NCI-H510A treated with DMSO at 0.1 percent for 48 hours (cell line): Measurements from ENCODE around the gene DNAH6.

Experiments used
- DNase-seq: peaks from one replicate; lab custom pipeline; 2025; lab: John Stamatoyannopoulos, UW

DNAH6 gene

GRCh38 chr2:84631985-84632384, 115.7 kb downstream of the DNAH6 start:
- no peak for DNase-seq

GRCh38 chr2:84636080-84636971, 120.0 kb downstream of the DNAH6 start:
- DNase-seq = no peak

GRCh38 chr2:84639751-84640150, 123.5 kb downstream of the DNAH6 start:
- no peak for DNase-seq

- no peak for DNase-seq
These were observed 124.1 kb downstream of the DNAH6 start for GRCh38 chr2:84640411-84640810.

DNA sequence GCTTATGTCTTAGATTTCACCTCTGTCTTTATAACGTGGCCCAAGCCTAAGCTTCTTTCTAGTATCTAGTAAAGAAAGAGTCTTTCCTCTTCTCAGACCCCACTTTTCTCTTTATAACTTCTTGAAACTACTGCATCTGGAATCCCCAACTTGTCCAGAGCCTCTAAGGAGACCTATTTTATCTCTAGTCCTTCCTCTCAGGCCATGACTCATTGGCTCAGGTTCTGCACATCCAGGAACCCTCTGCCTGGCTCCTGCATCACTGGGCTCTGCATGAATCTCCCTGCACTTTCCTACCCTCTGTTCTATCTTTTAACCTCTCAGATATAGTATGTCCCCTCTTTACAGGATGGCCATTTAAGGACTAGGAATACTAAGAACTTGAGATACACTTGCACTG, 124.7 kb downstream of the DNAH6 start:
- no peak for DNase-seq

DNA sequence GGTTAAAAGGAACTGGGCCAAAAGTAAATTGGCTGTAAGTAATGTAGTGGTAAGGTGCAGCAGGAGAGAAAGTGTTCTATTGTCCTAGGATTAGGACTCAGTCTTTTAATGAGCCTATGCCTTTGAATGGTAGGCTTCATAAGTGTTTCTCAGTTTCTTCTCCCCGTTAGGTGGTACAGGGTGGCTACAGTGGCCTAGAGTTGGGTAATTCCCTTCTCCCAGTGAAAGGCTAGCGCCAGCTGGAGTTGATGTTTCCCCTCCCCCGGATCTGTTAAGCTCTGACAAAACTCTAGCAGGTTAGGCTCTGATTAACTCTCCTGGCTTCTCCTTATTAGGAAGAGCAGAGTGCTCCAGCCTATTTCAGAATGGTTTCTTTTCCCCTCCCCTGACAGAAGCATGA, 127.7 kb downstream of the DNAH6 start:
- no peak for DNase-seq

DNA sequence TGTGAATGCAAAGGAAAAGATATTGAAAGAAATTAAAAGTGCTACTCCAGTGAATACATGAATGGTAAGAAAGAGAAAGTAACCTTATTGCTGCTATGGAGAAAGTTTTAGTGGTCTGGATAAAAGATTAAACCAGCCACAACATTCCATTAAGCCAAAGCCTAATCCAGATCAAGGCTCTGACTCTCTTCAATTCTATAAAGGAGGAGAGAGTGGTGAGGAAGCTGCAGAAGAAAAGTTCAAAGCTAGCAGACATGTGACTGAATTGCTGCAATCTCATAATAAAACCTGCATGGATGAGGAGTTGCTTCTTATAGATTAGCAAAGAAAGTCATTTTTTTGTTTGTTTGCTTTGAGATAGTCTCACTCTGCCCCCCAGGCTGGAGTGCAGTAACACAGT, 130.2 kb downstream of the DNAH6 start:
- no peak for DNase-seq

DNA sequence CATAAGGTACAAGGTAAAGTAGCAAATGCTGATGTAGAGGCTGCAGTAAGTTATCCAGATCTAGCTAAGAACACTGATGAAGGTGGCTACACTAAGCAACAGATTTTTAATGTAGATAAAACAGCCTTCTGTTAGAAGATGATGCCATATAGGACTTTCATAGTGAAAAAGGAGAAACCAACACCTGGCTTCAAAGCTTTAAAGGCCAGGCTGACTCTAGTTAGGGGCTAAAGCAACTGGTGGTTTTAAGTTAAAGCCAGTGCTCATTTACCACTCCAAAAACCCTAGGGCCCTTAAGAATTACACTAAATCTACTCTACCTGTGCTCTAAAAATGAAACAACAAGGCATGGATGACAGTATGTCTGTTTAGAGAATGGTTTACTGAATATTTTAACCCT, 131.0 kb downstream of the DNAH6 start:
- DNase-seq = no peak

DNA sequence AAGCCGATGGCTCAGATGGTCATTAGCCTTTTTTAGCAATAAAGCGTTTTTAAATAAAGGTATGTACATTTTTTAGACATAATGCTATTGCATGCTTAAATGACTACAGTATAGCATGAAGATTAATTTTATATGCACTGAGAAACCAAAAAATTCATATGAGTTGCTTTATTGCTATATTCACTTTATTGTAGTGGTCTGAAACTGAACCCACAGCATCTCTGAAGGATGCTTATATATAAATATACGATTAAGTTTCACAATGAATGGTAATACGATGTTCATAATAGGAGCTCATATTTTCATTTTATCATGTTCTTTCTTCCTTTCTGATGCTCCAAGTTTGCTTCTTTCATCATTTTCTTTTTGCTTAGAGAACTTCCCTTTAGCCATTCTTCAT, 132.8 kb downstream of the DNAH6 start:
- no peak for DNase-seq

- no peak for DNase-seq
These were observed 133.3 kb downstream of the DNAH6 start for GRCh38 chr2:84649487-84650142.

GRCh38 chr2:84652431-84652830, 136.1 kb downstream of the DNAH6 start:
- no peak for DNase-seq

DNA sequence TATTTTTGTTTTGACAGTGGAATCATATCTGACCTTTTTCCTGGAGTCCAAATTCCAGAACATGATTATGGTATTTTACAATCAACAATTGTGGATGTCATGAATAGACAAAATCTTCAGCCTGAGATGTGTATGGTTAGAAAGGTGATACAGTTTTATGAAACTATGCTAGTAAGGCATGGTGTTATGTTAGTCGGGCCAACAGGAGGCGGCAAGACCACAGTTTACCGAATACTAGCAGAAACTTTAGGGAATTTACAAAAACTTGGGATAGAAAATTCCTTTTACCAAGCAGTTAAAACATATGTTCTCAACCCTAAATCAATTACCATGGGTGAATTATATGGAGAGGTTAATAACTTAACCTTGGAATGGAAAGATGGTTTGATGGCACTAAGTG, 137.0 kb downstream of the DNAH6 start:
- no peak for DNase-seq

- DNase-seq = no peak
These were observed 138.1 kb downstream of the DNAH6 start for GRCh38 chr2:84654414-84654813.

- DNase-seq = no peak
These were observed 152.8 kb downstream of the DNAH6 start for GRCh38 chr2:84669122-84669521.

GRCh38 chr2:84674099-84674498, 157.8 kb downstream of the DNAH6 start:
- no peak for DNase-seq

- DNase-seq = no peak
These were observed 158.3 kb downstream of the DNAH6 start for GRCh38 chr2:84674586-84674985.

- DNase-seq = no peak
These were observed 160.0 kb downstream of the DNAH6 start for GRCh38 chr2:84676295-84676694.

GRCh38 chr2:84678214-84678613, 161.9 kb downstream of the DNAH6 start:
- DNase-seq = no peak

DNA sequence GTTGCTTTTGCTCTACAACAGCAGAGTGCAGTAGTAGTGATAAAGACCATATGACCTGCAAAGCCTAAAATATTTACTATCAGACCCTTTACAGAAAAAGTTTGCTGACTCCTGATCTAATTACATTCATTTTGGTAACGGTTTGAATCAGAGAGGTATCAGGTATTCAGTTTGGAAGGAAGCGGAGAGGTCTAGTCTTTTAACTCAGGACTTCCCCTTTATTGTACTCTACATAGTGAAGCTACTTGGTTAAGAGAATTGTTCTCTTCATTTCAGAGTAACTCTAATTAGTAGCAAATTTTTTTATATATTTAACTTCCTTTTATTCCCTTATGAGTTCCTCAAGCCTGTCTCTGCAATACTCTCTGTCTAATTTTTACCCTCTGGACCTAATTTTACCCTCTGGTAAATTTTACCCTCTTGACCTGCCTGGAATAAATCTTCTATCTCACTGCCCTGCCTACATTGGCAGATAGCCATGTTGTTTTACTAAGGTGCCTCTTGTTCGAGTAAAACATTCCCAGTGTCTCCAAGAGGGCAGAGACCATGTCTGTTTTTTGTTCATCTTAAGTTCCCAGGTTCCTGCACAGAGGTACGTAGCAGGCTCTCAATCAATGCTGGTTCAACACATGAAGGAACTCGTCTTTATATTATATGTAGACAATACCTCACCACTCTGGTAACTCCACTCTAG, 170.6 kb downstream of the DNAH6 start:
- no peak for DNase-seq

- DNase-seq = no peak
These were observed 171.3 kb downstream of the DNAH6 start for GRCh38 chr2:84687498-84688149.

DNA sequence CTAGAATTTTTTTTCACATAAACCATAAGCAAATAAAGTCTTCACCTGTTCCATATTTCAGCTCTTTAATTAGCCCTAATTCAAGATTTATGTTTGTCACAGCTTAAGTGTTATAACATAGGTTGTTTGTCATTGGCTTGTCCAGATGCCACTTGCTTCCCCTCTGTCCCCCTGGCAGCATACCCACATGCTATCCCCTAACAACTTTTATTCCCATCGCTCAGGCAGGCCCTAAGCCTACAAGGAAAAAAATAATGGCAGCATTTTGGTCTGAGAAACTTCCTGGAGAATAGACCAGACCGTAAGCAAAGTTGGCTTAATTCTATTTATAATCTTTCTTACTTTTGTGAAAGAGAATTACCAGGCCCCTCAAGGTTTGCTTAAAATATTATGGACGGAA, 173.9 kb downstream of the DNAH6 start:
- DNase-seq = no peak

- DNase-seq = no peak
These were observed 177.9 kb downstream of the DNAH6 start for GRCh38 chr2:84694088-84694622.
